ENCODE data around the gene MIDN.

Gene MIDN

GRCh38 chr19:1254081-1254527 lies 5.7 kb downstream of the MIDN start:
- no peak for FAIRE-seq
- TF ChIP-seq CTCF (IDR thresholded peaks at IDR 0.05; ENCODE audit: insufficient read depth, missing control alignments), result no peak

GRCh38 chr19:1254530-1255185 lies 6.3 kb downstream of the MIDN start:
- no peak for TF ChIP-seq CTCF (IDR thresholded peaks at IDR 0.05; ENCODE audit: insufficient read depth, missing control alignments)
- no peak for FAIRE-seq
- DNase-seq (ENCODE audit: insufficient read length, low spot score), result no peak

More at GRCh38 chr19:1254081-1254527, 5.7 kb downstream of the MIDN start:
- no peak for DNase-seq (ENCODE audit: insufficient read length, low spot score)

- FAIRE-seq (no peak), DNase-seq (ENCODE audit: insufficient read length, low spot score) (no peak)
- TF ChIP-seq CTCF (IDR thresholded peaks at IDR 0.05; ENCODE audit: insufficient read depth, missing control alignments), result no peak
Measured at GRCh38 chr19:1255186-1256161, 7.1 kb downstream of the MIDN start.

GRCh38 chr19:1256646-1257474 lies 8.5 kb downstream of the MIDN start:
- no peak for FAIRE-seq
- no peak for DNase-seq (ENCODE audit: insufficient read length, low spot score)

GRCh38 chr19:1257475-1258162 lies 9.2 kb downstream of the MIDN start:
- no peak for FAIRE-seq
- TF ChIP-seq CTCF (IDR thresholded peaks at IDR 0.05; ENCODE audit: insufficient read depth, missing control alignments), result no peak
- DNase-seq (ENCODE audit: insufficient read length, low spot score), result no peak

More at GRCh38 chr19:1256646-1257474, 8.5 kb downstream of the MIDN start:
- TF ChIP-seq CTCF (IDR thresholded peaks at IDR 0.05; ENCODE audit: insufficient read depth, missing control alignments), result no peak

GRCh38 chr19:1258163-1258492 lies 9.7 kb downstream of the MIDN start:
- no peak for TF ChIP-seq CTCF (IDR thresholded peaks at IDR 0.05; ENCODE audit: insufficient read depth, missing control alignments)
- DNase-seq (ENCODE audit: insufficient read length, low spot score) (no peak), FAIRE-seq (no peak)

All from D721Med (cell line).